NT2/D1 (cell line): Measurements from ENCODE around the gene HMOX1.

ENCODE experiments used
- DNase-seq: peaks from one replicate; pipeline ENCODE4 v3.0.0-alpha.2; 2011; ENCODE audit warnings: low read depth, low spot score
- H3K27me3 ChIP-seq: 2 replicates; pipeline ENCODE4 v1.6.0; 2011; ENCODE audit warnings: mild to moderate bottlenecking; ENCODE audit not compliant: insufficient read length, insufficient read depth
- H3K36me3 ChIP-seq: 2 replicates; pipeline ENCODE4 v1.6.1; 2011; ENCODE audit warnings: mild to moderate bottlenecking, low read length, mixed read lengths; ENCODE audit not compliant: insufficient read depth, insufficient read length
- H3K4me1 ChIP-seq: 2 replicates; pipeline ENCODE4 v1.5.1; 2011; ENCODE audit not compliant: insufficient read depth, insufficient read length
- H3K4me3 ChIP-seq: 2 replicates; pipeline ENCODE4 v1.5.1; 2011; ENCODE audit warnings: low read depth; ENCODE audit not compliant: insufficient read length
- H3K9ac ChIP-seq: 2 replicates; pipeline ENCODE4 v1.6.0; 2011; ENCODE audit warnings: low read depth; ENCODE audit not compliant: insufficient read length
- H3K9me3 ChIP-seq: 2 replicates; pipeline ENCODE4 v1.5.1; 2011; ENCODE audit warnings: mild to moderate bottlenecking, low read length; ENCODE audit not compliant: insufficient read depth
- SUZ12 ChIP-seq: IDR thresholded peaks from 2 replicates; pipeline ENCODE4 v1.6.1; 2011; ENCODE audit not compliant: insufficient read length, insufficient read depth; ENCODE audit errors: extremely low read depth
- YY1 ChIP-seq: IDR thresholded peaks from 2 replicates; pipeline ENCODE4 v1.6.1; 2011; ENCODE audit not compliant: insufficient read length, insufficient read depth
- ZNF274 ChIP-seq: IDR thresholded peaks from 2 replicates; pipeline ENCODE4 v1.6.1; 2011; ENCODE audit warnings: mild to moderate bottlenecking, low read depth, low read length

Gene HMOX1

GRCh38 chr22:35439365-35439717 is 58.4 kb downstream of the HMOX1 start:
- Histone ChIP-seq H3K36me3 (peaks cover 3% of the 10 kb centered on the region), H3K27me3 (no peaks in the 10 kb centered on the region), H3K4me1 (no peaks in the 10 kb centered on the region), H3K9ac (no peak overlapping the region), H3K4me3 (no peak overlapping the region), H3K9me3 (no peaks in the 10 kb centered on the region)
- no peak for DNase-seq
- TF ChIP-seq YY1 (no peak), ZNF274 (no peak), SUZ12 (no peak)

GRCh38 chr22:35440129-35440528 is 59.2 kb downstream of the HMOX1 start:
- Histone ChIP-seq H3K27me3 (no peaks in the 10 kb centered on the region), H3K4me3 (no peak overlapping the region), H3K9ac (no peak overlapping the region), H3K4me1 (no peaks in the 10 kb centered on the region), H3K9me3 (no peaks in the 10 kb centered on the region), H3K36me3 (no peaks in the 10 kb centered on the region)
- DNase-seq, result no peak
- TF ChIP-seq SUZ12 (no peak), YY1 (no peak), ZNF274 (no peak)

- no peaks in the 10 kb centered on the region for H3K27me3 ChIP-seq
- TF ChIP-seq ZNF274 (no peak), YY1 (no peak), SUZ12 (no peak)
- H3K4me1 ChIP-seq, result no peaks in the 10 kb centered on the region
- peak overlapping the region; percentile 10 for H3K9ac ChIP-seq
- DNase-seq, result no peak
- H3K9me3 ChIP-seq, result no peaks in the 10 kb centered on the region
- no peak overlapping the region for H3K4me3 ChIP-seq
- no peaks in the 10 kb centered on the region for H3K36me3 ChIP-seq
These were observed 60.7 kb downstream of the HMOX1 start for GRCh38 chr22:35441489-35442100.

GRCh38 chr22:35442471-35442870 is 61.6 kb downstream of the HMOX1 start:
- DNase-seq, result no peak
- TF ChIP-seq YY1, result no peak
- TF ChIP-seq SUZ12, result no peak
- TF ChIP-seq ZNF274, result no peak

GRCh38 chr22:35443338-35443737 is 62.4 kb downstream of the HMOX1 start:
- Histone ChIP-seq H3K36me3 (no peaks in the 10 kb centered on the region), H3K27me3 (no peaks in the 10 kb centered on the region), H3K4me1 (no peaks in the 10 kb centered on the region), H3K9ac (no peak overlapping the region), H3K9me3 (no peaks in the 10 kb centered on the region), H3K4me3 (no peak overlapping the region)
- TF ChIP-seq YY1 (no peak), SUZ12 (no peak), ZNF274 (no peak)
- no peak for DNase-seq

More at GRCh38 chr22:35442471-35442870, 61.6 kb downstream of the HMOX1 start:
- H3K36me3 ChIP-seq, result no peaks in the 10 kb centered on the region
- no peak overlapping the region for H3K9ac ChIP-seq
- H3K27me3 ChIP-seq, result no peaks in the 10 kb centered on the region
- no peaks in the 10 kb centered on the region for H3K9me3 ChIP-seq
- H3K4me3 ChIP-seq, result no peak overlapping the region
- no peaks in the 10 kb centered on the region for H3K4me1 ChIP-seq
